SK-N-SH (cell line): ENCODE measurements around the gene PDGFRB. TPM values are rescaled to one million over a fixed set of nuclear protein-coding genes. Genes with fewer than 3 reads are reported as not detected.
A peak's percentile ranks its signal among the peaks of the same experiment; 100 is the strongest.

Experiments
- CTCF ChIA-PET: fragments of 300-600, 350-600 bp; formaldehyde crosslinking; extraction: SDS; loops from one replicate; lab custom pipeline; 2021; lab: Yijun Ruan, JAX
- POLR2A ChIA-PET: fragments of 350-600 bp; sonication (Branson Sonifier 250); formaldehyde crosslinking; extraction: SDS; loops from one replicate; lab custom pipeline; 2020; ENCODE audit warnings: antibody characterized with exemption, inconsistent platforms; lab: Yijun Ruan, JAX
- DNase-seq: peaks from one replicate; pipeline ENCODE4 v3.0.0; 2012
- H2AFZ ChIP-seq: fragments of 200-600 bp; sonication (generic); 2 replicates; pipeline ENCODE4 v1.8.1; 2016; ENCODE audit warnings: antibody characterized with exemption, mild to moderate bottlenecking, low read depth
- H3F3A ChIP-seq: fragments of 200-600 bp; sonication (generic); replicated peaks from 2 replicates; pipeline ENCODE3; 2016; ENCODE audit warnings: antibody characterized with exemption, mild to moderate bottlenecking; ENCODE audit not compliant: insufficient read depth
- H3K27ac ChIP-seq, 2 experiments: fragments of 200-500 bp in 1 of 2; fragments of 200-600 bp in 1 of 2; sonication (Bioruptor generic) in 1 of 2; sonication (generic), shearing (Covaris generic) in 1 of 2; 2 replicates each; pipeline versions ENCODE4 v1.5.1 to v1.6.1; 2014 to 2016; ENCODE audit warnings: low read depth in 2 of 2, inconsistent platforms in 1 of 2, low read length in 1 of 2, mild to moderate bottlenecking in 1 of 2, mixed read lengths in 1 of 2
- H3K27me3 ChIP-seq: fragments of 200-600 bp; sonication (generic), shearing (Covaris generic); 2 replicates; pipeline ENCODE4 v1.6.1; 2016; ENCODE audit warnings: mixed run types; ENCODE audit not compliant: insufficient read depth
- H3K36me3 ChIP-seq, 2 experiments: fragments of 200-500 bp in 1 of 2; fragments of 200-600 bp in 1 of 2; sonication (Bioruptor generic) in 1 of 2; sonication (generic) in 1 of 2; replicated peaks in 1 of 2; 2 replicates each; pipeline versions ENCODE3 to v1.5.1; 2014 to 2016; ENCODE audit warnings: low read length in 1 of 2, mild to moderate bottlenecking in 1 of 2; ENCODE audit not compliant: insufficient read depth in 2 of 2, control insufficient read depth in 1 of 2
- H3K4me1 ChIP-seq, 2 experiments: fragments of 200-500 bp in 1 of 2; fragments of 200-600 bp in 1 of 2; sonication (Bioruptor generic) in 1 of 2; sonication (generic), shearing (Covaris generic) in 1 of 2; 2 replicates each; pipeline versions ENCODE4 v1.5.1 to v1.6.1; 2014 to 2016; ENCODE audit warnings: low read depth in 1 of 2, low read length in 1 of 2, mixed run types in 1 of 2; ENCODE audit not compliant: insufficient read depth in 2 of 2, control insufficient read depth in 1 of 2
- H3K4me2 ChIP-seq: fragments of 200-600 bp; sonication (generic), shearing (Covaris generic); 2 replicates; pipeline ENCODE4 v1.6.1; 2017; ENCODE audit warnings: mixed run types
- H3K4me3 ChIP-seq, 2 experiments: fragments of 200-500 bp in 1 of 2; fragments of 200-600 bp in 1 of 2; sonication (Bioruptor generic) in 1 of 2; sonication (generic), shearing (Covaris generic) in 1 of 2; 2 replicates each; pipeline versions ENCODE4 v1.5.1 to v1.8.1; 2014 to 2016; ENCODE audit warnings: low read depth in 2 of 2, inconsistent platforms in 1 of 2, low read length in 1 of 2, mild to moderate bottlenecking in 1 of 2, mixed read lengths in 1 of 2, moderate library complexity in 1 of 2
- H3K79me2 ChIP-seq: fragments of 200-600 bp; sonication (generic); 2 replicates; pipeline ENCODE4 v1.8.1; 2017; ENCODE audit warnings: mild to moderate bottlenecking; ENCODE audit not compliant: insufficient read depth
- H3K9ac ChIP-seq: fragments of 200-600 bp; sonication (generic); 2 replicates; pipeline ENCODE4 v1.6.1; 2017; ENCODE audit warnings: mixed run types
- H3K9me2 ChIP-seq: fragments of 200-600 bp; sonication (generic); 2 replicates; pipeline ENCODE4 v1.6.1; 2017; ENCODE audit warnings: mixed run types
- H3K9me3 ChIP-seq: fragments of 200-600 bp; sonication (generic); 2 replicates; pipeline ENCODE4 v1.6.1; 2017; ENCODE audit warnings: mixed run types, mild to moderate bottlenecking, moderate library complexity
- H4K20me1 ChIP-seq: fragments of 200-600 bp; sonication (generic); 2 replicates; pipeline ENCODE4 v1.6.1; 2017; ENCODE audit warnings: mild to moderate bottlenecking, mixed run types; ENCODE audit not compliant: insufficient read depth
- CTCF ChIP-seq: fragments of 200-600 bp; sonication (generic); IDR thresholded peaks from 2 replicates; pipeline ENCODE4 v1.6.1; 2017; ENCODE audit warnings: antibody characterized with exemption, mild to moderate bottlenecking, moderate library complexity
- ELF1 ChIP-seq: IDR thresholded peaks from 2 replicates; pipeline ENCODE4 v1.4.0; 2012
- EZH2phosphoT487 ChIP-seq: fragments of 200-600 bp; sonication (generic); IDR thresholded peaks from 2 replicates; pipeline ENCODE4 v1.6.1; 2017; ENCODE audit warnings: low read depth, mixed run types, mild to moderate bottlenecking, antibody characterized with exemption, moderate library complexity, borderline replicate concordance
- GATA2 ChIP-seq: sonication (generic); formaldehyde crosslinking; IDR thresholded peaks from 2 replicates; pipeline ENCODE4 v1.5.0; 2020; ENCODE audit warnings: mild to moderate bottlenecking, missing genetic modification reagents
- IRF3 ChIP-seq: fragments of 150-350 bp; IDR thresholded peaks from 2 replicates; pipeline ENCODE4 v1.6.1; 2016; ENCODE audit warnings: mild to moderate bottlenecking, low read depth, low read length
- JUND ChIP-seq: IDR thresholded peaks from 2 replicates; pipeline ENCODE4 v1.4.0; 2012
- MEF2A ChIP-seq: IDR thresholded peaks from 2 replicates; pipeline ENCODE4 v1.4.0; 2012; ENCODE audit warnings: low read depth, borderline replicate concordance
- MXI1 ChIP-seq: IDR thresholded peaks from 2 replicates; pipeline ENCODE4 v1.6.1; 2012; ENCODE audit warnings: mild to moderate bottlenecking, low read depth, low read length, improper control_type of control experiment
- NFIC ChIP-seq: IDR thresholded peaks from 2 replicates; pipeline ENCODE4 v1.4.0; 2012; ENCODE audit warnings: borderline replicate concordance
- NRF1 ChIP-seq: IDR thresholded peaks from 2 replicates; pipeline ENCODE4 v1.6.1; 2012; ENCODE audit warnings: low read depth, mild to moderate bottlenecking, low read length
- PBX3 ChIP-seq: IDR thresholded peaks from 2 replicates; pipeline ENCODE4; 2012
- POLR2AphosphoS5 ChIP-seq: IDR thresholded peaks from 2 replicates; pipeline ENCODE4 v1.6.1; 2012; ENCODE audit warnings: low read depth, low read length
- RAD21 ChIP-seq: IDR thresholded peaks from 2 replicates; pipeline ENCODE4 v1.6.1; 2012; ENCODE audit warnings: mild to moderate bottlenecking, low read length
- RCOR1 ChIP-seq: fragments of 150-350 bp; IDR thresholded peaks from 2 replicates; pipeline ENCODE4 v1.6.1; 2017; ENCODE audit warnings: antibody characterized with exemption, low read length
- RFX5 ChIP-seq: IDR thresholded peaks from 2 replicates; pipeline ENCODE4 v1.6.1; 2012; ENCODE audit warnings: mild to moderate bottlenecking, improper control_type of control experiment, low read length
- SMC3 ChIP-seq: IDR thresholded peaks from 2 replicates; pipeline ENCODE4 v1.6.1; 2012; ENCODE audit warnings: low read depth, low read length, improper control_type of control experiment
- USF1 ChIP-seq: IDR thresholded peaks from 2 replicates; pipeline ENCODE4 v1.4.0; 2012; ENCODE audit warnings: low read depth, borderline replicate concordance
- USF2 ChIP-seq: fragments of 150-350 bp; IDR thresholded peaks from 2 replicates; pipeline ENCODE4 v1.6.1; 2017; ENCODE audit warnings: antibody characterized with exemption, low read length, low read depth, borderline replicate concordance
- WGBS: methylation state at CpG from one replicate; pipeline ENCODE4 v1.1.6; 2017; ENCODE audit warnings: low lambda C conversion rate; 5-methylcytosine and 5-hydroxymethylcytosine counted together
- polyA plus RNA-seq, 3 experiments: library from polyadenylated mRNA; depleted of rRNA; stranded (reverse); fragments of >200 nt; gene quantifications; 2 replicates each; pipeline ENCODE4 v1.2.3, GENCODE V29; 2012

The PDGFRB gene
- polyA plus RNA-seq, 1 of the 3 experiments (the other 2 are of a cell fraction) = 32.1 TPM

- Histone ChIP-seq H3K9ac (peak overlapping the region; percentile 73; the same call in 1 of the 2 replicates), H3K27me3 (no peaks in the 10 kb centered on the region), H3F3A (peaks cover 35% of the 10 kb centered on the region), H3K4me1 (peaks cover 36 to 85% of the 10 kb centered on the region in 2 experiments), H3K36me3 (peaks cover 4 to 8% of the 10 kb centered on the region in 2 experiments), H3K79me2 (peaks cover 57% of the 10 kb centered on the region), H2AFZ (no peak overlapping the region), H3K9me2 (no peaks in the 10 kb centered on the region), H3K4me3 (peak overlapping the region; percentile 67 to 96), H3K9me3 (no peaks in the 10 kb centered on the region), H3K27ac (peak overlapping the region; percentile 94 to 98), H4K20me1 (peaks cover 29% of the 10 kb centered on the region), H3K4me2 (peak overlapping the region; percentile 97)
- POLR2A ChIA-PET = interaction anchor here (1.2 to 2.0 kb wide), 4 partner anchors 11 to 38 kb away, joined by 4 to 5 read pairs (median 4); no protein-coding TSS in a partner anchor
- no peak for TF ChIP-seq EZH2phosphoT487
- TF ChIP-seq CTCF = peak; percentile 42
- TF ChIP-seq PBX3 = no peak
- TF ChIP-seq NFIC = 0 out of 2 replicates have a peak, but pooled peaks have one; percentile 12
- peak; percentile 26 for TF ChIP-seq MXI1
- no peak for TF ChIP-seq RFX5
- no peak for DNase-seq
- CTCF ChIA-PET = interaction anchor here (0.8 to 4.2 kb wide), 8 partner anchors 11 to 110 kb away, joined by 3 to 24 read pairs (median 5); no protein-coding TSS in a partner anchor
- WGBS = 19% methylated on average over 7 of the region's 7 CpGs
These were observed 972 bp downstream of the PDGFRB start for GRCh38 chr5:150154618-150155128.

GRCh38 chr5:150153957-150154617 is 1.6 kb downstream of the PDGFRB start:
- whole genome bisulfite sequencing = 54% methylated on average over 9 of the region's 9 CpGs
- Histone ChIP-seq H3K27ac (peak overlapping the region; percentile 94 to 98), H3K27me3 (no peaks in the 10 kb centered on the region), H3K4me3 (peak overlapping the region; percentile 67 to 96), H3F3A (peaks cover 35% of the 10 kb centered on the region), H3K9me3 (no peaks in the 10 kb centered on the region), H2AFZ (no peak overlapping the region), H3K9ac (peak overlapping the region; percentile 73; the same call in 1 of the 2 replicates), H3K79me2 (peaks cover 62% of the 10 kb centered on the region), H3K4me2 (peak overlapping the region; percentile 97), H4K20me1 (peaks cover 34% of the 10 kb centered on the region), H3K4me1 (peaks cover 31 to 83% of the 10 kb centered on the region in 2 experiments), H3K9me2 (no peaks in the 10 kb centered on the region), H3K36me3 (peaks cover 4 to 8% of the 10 kb centered on the region in 2 experiments)
- POLR2A ChIA-PET = interaction anchor here (1.9 kb wide), 1 partner anchor 14 kb away, joined by 6 read pairs; no protein-coding TSS in a partner anchor
- DNase-seq = no peak
- CTCF ChIA-PET = interaction anchor here (1.1 to 4.2 kb wide), 8 partner anchors 8 to 65 kb away, joined by 4 to 24 read pairs (median 8); no protein-coding TSS in a partner anchor
- TF ChIP-seq MEF2A (no peak), GATA2 (no peak), NFIC (no peak), ELF1 (no peak), IRF3 (no peak), USF2 (no peak), RAD21 (peak; percentile 23; the same call in 1 of the 2 replicates), SMC3 (no peak), USF1 (no peak), JUND (no peak), MXI1 (peak; percentile 48), RFX5 (no peak), RCOR1 (peak; percentile 5; the same call in 1 of the 2 replicates), NRF1 (no peak), POLR2AphosphoS5 (no peak)
